Naive thymus-derived CD4-positive, alpha-beta T cell (primary cell): Measurements from ENCODE around the gene F3. TPM values are rescaled to one million over a fixed set of nuclear protein-coding genes. Genes with fewer than 3 reads are reported as not detected.

Experiments
- ATAC-seq: fragments of 150-1000 bp; cut with Tn5 transposase; 2 replicates; pipeline ENCODE4 v1.10.0; 2021; ENCODE audit warnings: mild to moderate bottlenecking, moderate library complexity
- CTCF ChIA-PET: fragments of 350-600 bp; sonication (Branson Sonifier 250); formaldehyde crosslinking; loops from one replicate; lab custom pipeline; 2021; ENCODE audit warnings: antibody characterized with exemption; lab: Charles Lee
- POLR2A ChIA-PET: fragments of 350-600 bp; sonication (Branson Sonifier 250); formaldehyde crosslinking; loops from one replicate; lab custom pipeline; 2021; ENCODE audit warnings: antibody characterized with exemption, inconsistent platforms; lab: Charles Lee
- DNase-seq, 9 donors: peaks; one replicate each; pipeline versions ENCODE4 v3.0.0 to v3.0.0-alpha.2; 2020 to 2022; ENCODE audit warnings: mixed read lengths in 1 of 9
- H3K27ac ChIP-seq: one replicate; pipeline ENCODE4 v1.7.0; 2013; ENCODE audit warnings: mild to moderate bottlenecking, low read depth, low read length, moderate library complexity
- H3K27me3 ChIP-seq, 2 donors: one replicate each; pipeline ENCODE4 v1.7.0; 2013; ENCODE audit warnings: low read length in 2 of 2, mild to moderate bottlenecking in 2 of 2, moderate library complexity in 2 of 2; ENCODE audit not compliant: control insufficient read depth in 2 of 2, insufficient read depth in 2 of 2
- H3K36me3 ChIP-seq, 3 experiments: 1 replicate in 2 of 3; 2 replicates in 1 of 3; pipeline ENCODE4 v1.7.0; 2013; ENCODE audit warnings: low read length in 3 of 3, mild to moderate bottlenecking in 3 of 3, moderate library complexity in 1 of 3; ENCODE audit not compliant: insufficient read depth in 3 of 3, control insufficient read depth in 2 of 3
- H3K4me1 ChIP-seq, 2 donors: one replicate each; pipeline ENCODE4 v1.7.0; 2013; ENCODE audit warnings: low read length in 2 of 2, mild to moderate bottlenecking in 2 of 2, moderate library complexity in 1 of 2; ENCODE audit not compliant: control insufficient read depth in 2 of 2, insufficient read depth in 2 of 2
- H3K4me3 ChIP-seq: 2 replicates; pipeline ENCODE4 v1.7.0; 2013; ENCODE audit warnings: mild to moderate bottlenecking, low read length
- H3K9me3 ChIP-seq, 3 experiments: 1 replicate in 2 of 3; 2 replicates in 1 of 3; pipeline ENCODE4 v1.7.0; 2013; ENCODE audit warnings: low read length in 3 of 3; ENCODE audit not compliant: control insufficient read depth in 2 of 3
- H3K27ac Mint-ChIP-seq, 9 donors: one replicate each; pipeline ENCODE4 v1.8.0; 2020 to 2022; ENCODE audit warnings: mixed read lengths in 9 of 9, mild to moderate bottlenecking in 8 of 9, moderate library complexity in 5 of 9, inconsistent platforms in 2 of 9
- H3K27me3 Mint-ChIP-seq, 5 donors: one replicate each; pipeline ENCODE4 v1.8.0; 2021 to 2022; ENCODE audit warnings: mixed read lengths in 5 of 5, mild to moderate bottlenecking in 1 of 5
- H3K36me3 Mint-ChIP-seq, 5 donors: one replicate each; pipeline ENCODE4 v1.8.0; 2020 to 2022; ENCODE audit warnings: mixed read lengths in 5 of 5, mild to moderate bottlenecking in 3 of 5, inconsistent platforms in 1 of 5
- H3K4me1 Mint-ChIP-seq, 7 donors: one replicate each; pipeline ENCODE4 v1.8.0; 2020 to 2022; ENCODE audit warnings: mixed read lengths in 7 of 7, mild to moderate bottlenecking in 3 of 7, inconsistent platforms in 1 of 7
- H3K4me3 Mint-ChIP-seq, 10 donors: one replicate each; pipeline ENCODE4 v1.8.0; 2020 to 2022; ENCODE audit warnings: mild to moderate bottlenecking in 10 of 10, mixed read lengths in 10 of 10, moderate library complexity in 6 of 10, inconsistent platforms in 2 of 10
- H3K9me3 Mint-ChIP-seq, 11 donors: one replicate each; pipeline ENCODE4 v1.8.0; 2020 to 2022; ENCODE audit warnings: mixed read lengths in 11 of 11, mild to moderate bottlenecking in 4 of 11, inconsistent platforms in 1 of 11, moderate library complexity in 1 of 11
- intact Hi-C, 2 donors: fragments of 100-400 bp; cut with micrococcal nuclease; formaldehyde crosslinking; loops; one replicate each; pipeline ENCODE4 v1.15.1; 2023
- polyA plus RNA-seq, 2 donors: library from polyadenylated mRNA; unstranded; fragments of 300-500 nt; fragmentation: Illumina TruSeq; gene quantifications; one replicate each; pipeline ENCODE4 v1.2.3, GENCODE V29; 2021
- total RNA-seq, 6 experiments: library from RNA in 5 of 6; stranded (reverse) in 5 of 6; gene quantifications; 1 replicate in 5 of 6; 2 replicates in 1 of 6; pipeline ENCODE4 v1.2.3 and lab custom pipeline; 2021 to 2026

F3 gene
- total and polyA plus RNA-seq, 7 experiments from 2014 or later, result 0.69 to 1.7 TPM; not detected in 5

- H3K4me1 Mint-ChIP-seq, result no peaks in the 10 kb centered on the region
- ATAC-seq (no peak), DNase-seq (no peak)
- no peak overlapping the region for H3K4me3 Mint-ChIP-seq
- H3K9me3 Mint-ChIP-seq, result peaks cover 0 to 8% (median 2%) of the 10 kb centered on the region in 11 donors
- ChIA-PET POLR2A (no interaction called here), CTCF (no interaction called here)
- intact Hi-C loops, result no loop called here
- H3K9me3 ChIP-seq, result peaks cover 0 to 7% (median 0%) of the 10 kb centered on the region in 3 experiments
- H3K27ac Mint-ChIP-seq, result no peak overlapping the region
- H3K36me3 Mint-ChIP-seq, result no peaks in the 10 kb centered on the region
- H3K4me3 ChIP-seq, result no peak overlapping the region
- H3K27ac ChIP-seq, result no peak overlapping the region
- H3K27me3 Mint-ChIP-seq, result peaks cover 0 to 6% (median 5%) of the 10 kb centered on the region in 5 donors
- H3K27me3 ChIP-seq, result no peaks in the 10 kb centered on the region
- H3K36me3 ChIP-seq, result no peaks in the 10 kb centered on the region
- H3K4me1 ChIP-seq, result no peaks in the 10 kb centered on the region
These were observed 24.3 kb upstream of the F3 start for GRCh38 chr1:94565901-94566300.

GRCh38 chr1:94562519-94563260, 21.1 kb upstream of the F3 start:
- Histone ChIP-seq H3K4me3 (no peak overlapping the region), H3K27ac (no peak overlapping the region), H3K27me3 (no peaks in the 10 kb centered on the region), H3K4me1 (no peaks in the 10 kb centered on the region), H3K36me3 (no peaks in the 10 kb centered on the region), H3K9me3 (no peaks in the 10 kb centered on the region)
- intact Hi-C loops, result no loop called here
- H3K9me3 Mint-ChIP-seq, result peaks cover 0 to 4% (median 2%) of the 10 kb centered on the region in 11 donors
- no peak for DNase-seq
- no peak overlapping the region for H3K4me3 Mint-ChIP-seq
- POLR2A ChIA-PET, result no interaction called here
- peaks cover 0 to 6% (median 5%) of the 10 kb centered on the region in 5 donors for H3K27me3 Mint-ChIP-seq
- H3K4me1 Mint-ChIP-seq, result no peaks in the 10 kb centered on the region
- no peak overlapping the region for H3K27ac Mint-ChIP-seq
- CTCF ChIA-PET, result no interaction called here
- no peaks in the 10 kb centered on the region for H3K36me3 Mint-ChIP-seq
- no peak for ATAC-seq

- H3K4me1 ChIP-seq, result no peaks in the 10 kb centered on the region
- no peak overlapping the region for H3K27ac Mint-ChIP-seq
- CTCF ChIA-PET, result no interaction called here
These were observed 18.8 kb upstream of the F3 start for GRCh38 chr1:94560333-94560732.

GRCh38 chr1:94559921-94560320, 18.4 kb upstream of the F3 start:
- H3K9me3 ChIP-seq, result no peaks in the 10 kb centered on the region
- H3K27me3 ChIP-seq, result no peaks in the 10 kb centered on the region
- ATAC-seq, result no peak
- intact Hi-C loops, result no loop called here
- H3K4me1 Mint-ChIP-seq, result no peaks in the 10 kb centered on the region
- ChIA-PET POLR2A (no interaction called here), CTCF (no interaction called here)
- H3K27ac Mint-ChIP-seq, result no peak overlapping the region
- H3K4me3 Mint-ChIP-seq, result no peak overlapping the region
- peaks cover 0 to 4% (median 0%) of the 10 kb centered on the region in 11 donors for H3K9me3 Mint-ChIP-seq
- no peak for DNase-seq
- no peak overlapping the region for H3K27ac ChIP-seq
- peaks cover 0 to 12% (median 9%) of the 10 kb centered on the region in 5 donors for H3K27me3 Mint-ChIP-seq
- H3K4me3 ChIP-seq, result no peak overlapping the region
- H3K36me3 Mint-ChIP-seq, result no peaks in the 10 kb centered on the region
- H3K36me3 ChIP-seq, result no peaks in the 10 kb centered on the region
- no peaks in the 10 kb centered on the region for H3K4me1 ChIP-seq

More at GRCh38 chr1:94560333-94560732, 18.8 kb upstream of the F3 start:
- intact Hi-C loops, result no loop called here
- Mint-ChIP-seq H3K9me3 (peaks cover 0 to 4% (median 0%) of the 10 kb centered on the region in 11 donors), H3K4me3 (no peak overlapping the region), H3K36me3 (no peaks in the 10 kb centered on the region), H3K4me1 (no peaks in the 10 kb centered on the region), H3K27me3 (peaks cover 0 to 8% (median 5%) of the 10 kb centered on the region in 5 donors)
- POLR2A ChIA-PET, result no interaction called here
- DNase-seq (no peak), ATAC-seq (no peak)
- H3K36me3 ChIP-seq, result no peaks in the 10 kb centered on the region
- no peak overlapping the region for H3K4me3 ChIP-seq
- H3K27ac ChIP-seq, result no peak overlapping the region
- H3K27me3 ChIP-seq, result no peaks in the 10 kb centered on the region
- H3K9me3 ChIP-seq, result no peaks in the 10 kb centered on the region

- Histone ChIP-seq H3K27ac (no peak overlapping the region), H3K27me3 (no peaks in the 10 kb centered on the region), H3K9me3 (no peaks in the 10 kb centered on the region), H3K36me3 (no peaks in the 10 kb centered on the region), H3K4me3 (no peak overlapping the region), H3K4me1 (no peaks in the 10 kb centered on the region)
- no peak for ATAC-seq
- ChIA-PET CTCF (no interaction called here), POLR2A (no interaction called here)
- no peak for DNase-seq
- Mint-ChIP-seq H3K27ac (no peak overlapping the region), H3K4me3 (no peak overlapping the region), H3K27me3 (peaks cover 4 to 19% (median 9%) of the 10 kb centered on the region in 5 donors), H3K4me1 (no peaks in the 10 kb centered on the region), H3K9me3 (peaks cover 0 to 4% (median 0%) of the 10 kb centered on the region in 11 donors), H3K36me3 (no peaks in the 10 kb centered on the region)
- intact Hi-C loops, result no loop called here
These were observed 13.5 kb upstream of the F3 start for GRCh38 chr1:94555091-94555490.

- no peak for DNase-seq
- ATAC-seq, result no peak
- CTCF ChIA-PET, result no interaction called here
- Mint-ChIP-seq H3K4me3 (no peak overlapping the region), H3K4me1 (no peaks in the 10 kb centered on the region), H3K27me3 (peaks cover 9 to 23% (median 13%) of the 10 kb centered on the region in 5 donors), H3K27ac (no peak overlapping the region), H3K9me3 (peaks cover 0 to 4% (median 0%) of the 10 kb centered on the region in 11 donors), H3K36me3 (no peaks in the 10 kb centered on the region)
- no peaks in the 10 kb centered on the region for H3K36me3 ChIP-seq
- intact Hi-C loops, result no loop called here
- H3K4me3 ChIP-seq, result no peak overlapping the region
- POLR2A ChIA-PET, result no interaction called here
- H3K4me1 ChIP-seq, result no peaks in the 10 kb centered on the region
- H3K9me3 ChIP-seq, result no peaks in the 10 kb centered on the region
- H3K27ac ChIP-seq, result no peak overlapping the region
- H3K27me3 ChIP-seq, result no peaks in the 10 kb centered on the region
These were observed 13.0 kb upstream of the F3 start for GRCh38 chr1:94554580-94554979.

- Histone ChIP-seq H3K27ac (no peak overlapping the region), H3K4me1 (no peaks in the 10 kb centered on the region), H3K36me3 (no peaks in the 10 kb centered on the region), H3K9me3 (no peaks in the 10 kb centered on the region), H3K27me3 (no peaks in the 10 kb centered on the region), H3K4me3 (no peak overlapping the region)
- ChIA-PET POLR2A (no interaction called here), CTCF (interaction anchor here (0.5 kb wide), 1 partner anchor 79 kb away, joined by 3 read pairs; no protein-coding TSS in a partner anchor)
- Mint-ChIP-seq H3K36me3 (no peaks in the 10 kb centered on the region), H3K27ac (no peak overlapping the region), H3K9me3 (peaks cover 0 to 4% (median 0%) of the 10 kb centered on the region in 11 donors), H3K4me3 (no peak overlapping the region), H3K27me3 (peaks cover 11 to 23% (median 13%) of the 10 kb centered on the region in 5 donors), H3K4me1 (no peaks in the 10 kb centered on the region)
- ATAC-seq, result no peak
- no peak for DNase-seq
- intact Hi-C loops, result no loop called here
These were observed 12.4 kb upstream of the F3 start for GRCh38 chr1:94553931-94554330.
